HepG2 (cell line): ENCODE results near the gene AXIN1. TPM values are rescaled to one million over a fixed set of nuclear protein-coding genes. Genes with fewer than 3 reads are reported as not detected.

ENCODE experiments used
- HDAC2 ChIP-seq: sonication (generic); formaldehyde crosslinking; IDR thresholded peaks from 2 replicates; pipeline ENCODE4 v1.4.0; 2020; ENCODE audit warnings: missing genetic modification reagents
- MAZ ChIP-seq, 2 experiments: sonication (generic) in 1 of 2; formaldehyde crosslinking in 1 of 2; IDR thresholded peaks; 2 replicates each; pipeline versions ENCODE4 v1.5.0 to v1.6.1; 2012 to 2020; ENCODE audit warnings: low read depth in 2 of 2, mild to moderate bottlenecking in 2 of 2, borderline replicate concordance in 1 of 2, improper control_type of control experiment in 1 of 2, low read length in 1 of 2, missing genetic modification reagents in 1 of 2, moderate library complexity in 1 of 2
- MIXL1 ChIP-seq: IDR thresholded peaks from 2 replicates; pipeline ENCODE4 v1.6.1; 2016
- MXD1 ChIP-seq: sonication (generic); formaldehyde crosslinking; IDR thresholded peaks from 2 replicates; pipeline ENCODE4 v1.4.0; 2020; ENCODE audit warnings: mild to moderate bottlenecking, missing genetic modification reagents
- NONO ChIP-seq, 2 experiments: fragments of 450-650 bp in 1 of 2; sonication (generic) in 1 of 2; formaldehyde crosslinking in 1 of 2; IDR thresholded peaks in 1 of 2; conservative IDR thresholded peaks in 1 of 2; 2 replicates each; pipeline versions ENCODE4 v1.6.1 to v1.8.0; 2017 to 2022; ENCODE audit warnings: mild to moderate bottlenecking in 1 of 2, missing genetic modification reagents in 1 of 2, moderate library complexity in 1 of 2
- POLR2A ChIP-seq, 2 experiments: IDR thresholded peaks; 2 replicates each; pipeline ENCODE4 v1.6.1; 2011; ENCODE audit warnings: low read depth in 2 of 2, low read length in 2 of 2, mild to moderate bottlenecking in 1 of 2, moderate library complexity in 1 of 2; ENCODE audit not compliant: insufficient read depth in 1 of 2
- SPEN ChIP-seq: sonication (generic); formaldehyde crosslinking; IDR thresholded peaks from 2 replicates; pipeline ENCODE4 v1.5.1; 2020; ENCODE audit warnings: low read depth, mild to moderate bottlenecking, missing genetic modification reagents
- TAF1 ChIP-seq: sonication (generic); formaldehyde crosslinking; IDR thresholded peaks from 2 replicates; pipeline ENCODE4 v1.4.0; 2020; ENCODE audit warnings: missing genetic modification reagents
- TCF12 ChIP-seq, 2 experiments: fragments of 450-650 bp in 1 of 2; sonication (generic) in 1 of 2; formaldehyde crosslinking in 1 of 2; IDR thresholded peaks; 2 replicates each; pipeline versions ENCODE4 v1.6.1 to v1.8.0; 2017 to 2022; ENCODE audit warnings: antibody characterized with exemption in 1 of 2, mild to moderate bottlenecking in 1 of 2, missing genetic modification reagents in 1 of 2, moderate library complexity in 1 of 2
- ZNF264 ChIP-seq: sonication (generic); formaldehyde crosslinking; IDR thresholded peaks from 2 replicates; pipeline ENCODE4 v1.4.0; 2020; ENCODE audit warnings: missing genetic modification reagents
- ZNF335 ChIP-seq: sonication (generic); formaldehyde crosslinking; IDR thresholded peaks from 2 replicates; pipeline ENCODE4 v1.4.0; 2020; ENCODE audit warnings: missing genetic modification reagents
- ZNF605 ChIP-seq: sonication (generic); formaldehyde crosslinking; IDR thresholded peaks from 2 replicates; pipeline ENCODE4 v1.8.0; 2022; ENCODE audit warnings: mild to moderate bottlenecking, missing genetic modification reagents
- ZNF839 ChIP-seq: sonication (generic); formaldehyde crosslinking; IDR thresholded peaks from 2 replicates; pipeline ENCODE4 v1.4.0; 2020; ENCODE audit warnings: missing genetic modification reagents, mild to moderate bottlenecking, borderline replicate concordance
- polyA plus RNA-seq, 8 experiments: library from polyadenylated mRNA; depleted of rRNA in 3 of 8; stranded (reverse) in 7 of 8; unstranded in 1 of 8; fragments of >200 nt; fragmentation: Illumina TruSeq in 4 of 8; extraction: Trizol in 4 of 8; gene quantifications; 2 replicates each; pipeline versions ENCODE4 v1.2.1 to v1.2.3, GENCODE V29; 2011 to 2016; ENCODE audit warnings: low read depth in 4 of 8, missing spikeins in 1 of 8, mixed read lengths in 1 of 8; ENCODE audit not compliant: insufficient read depth in 1 of 8
- total RNA-seq, 5 experiments: library from RNA; depleted of rRNA; stranded (reverse); fragments of >200 nt; fragmentation: Illumina TruSeq; extraction: Trizol; gene quantifications; 2 replicates each; pipeline ENCODE4 v1.2.3, GENCODE V29; 2016; ENCODE audit warnings: low read depth in 1 of 5
- TF ChIP-seq, protein P1 (sequence below): sonication (generic); formaldehyde crosslinking; IDR thresholded peaks from 2 replicates; pipeline ENCODE4 v1.4.0; 2020; ENCODE audit warnings: mild to moderate bottlenecking, missing genetic modification reagents
- TF ChIP-seq, protein P2 (sequence below): IDR thresholded peaks from 2 replicates; pipeline ENCODE4 v1.6.1; 2016; ENCODE audit warnings: missing biosample characterization, missing genetic modification reagents, low read depth

Gene AXIN1
- total and polyA plus RNA-seq, 2 of the 13 experiments (the other 11 are each of a cell fraction or from before 2014, with no cell fraction given) = 24.0 to 26.0 TPM

- TF ChIP-seq TCF12 (IDR thresholded peaks at IDR 0.05) (no peak), TCF12 (CRISPR knock-in tag; IDR thresholded peaks at IDR 0.05) (no peak), NONO (IDR thresholded peaks at IDR 0.05) (no peak), NONO (CRISPR knock-in tag; conservative IDR thresholded peaks at IDR 0.05) (0 out of 2 replicates have a peak, but pooled peaks have one; percentile 17), MAZ (IDR thresholded peaks at IDR 0.05; ENCODE audit: borderline replicate concordance, low read depth, low read length) (no peak), MAZ (CRISPR knock-in tag; IDR thresholded peaks at IDR 0.05; ENCODE audit: low read depth) (peak; percentile 25; the same call in 1 of the 2 replicates), MXD1 (peak; percentile 30; the same call in 1 of the 2 replicates), SPEN (CRISPR knock-in tag) (0 out of 2 replicates have a peak, but pooled peaks have one; percentile 21), MIXL1 (CRISPR knock-in tag) (no peak), ZNF605 (CRISPR knock-in tag) (no peak), ZNF335 (CRISPR knock-in tag) (no peak), TAF1 (CRISPR knock-in tag) (0 out of 2 replicates have a peak, but pooled peaks have one; percentile 24), POLR2A (IDR thresholded peaks at IDR 0.05; ENCODE audit: insufficient read depth in 1 of 2, low read depth in 2 of 2, low read length in 2 of 2) (peak in 1 of 2 experiments; percentile 74; a peak in 2 of 4 replicates), HDAC2 (CRISPR knock-in tag) (0 out of 2 replicates have a peak, but pooled peaks have one; percentile 9), ZNF264 (no peak), ZNF839 (no peak)
- TF ChIP-seq, protein P1, sequence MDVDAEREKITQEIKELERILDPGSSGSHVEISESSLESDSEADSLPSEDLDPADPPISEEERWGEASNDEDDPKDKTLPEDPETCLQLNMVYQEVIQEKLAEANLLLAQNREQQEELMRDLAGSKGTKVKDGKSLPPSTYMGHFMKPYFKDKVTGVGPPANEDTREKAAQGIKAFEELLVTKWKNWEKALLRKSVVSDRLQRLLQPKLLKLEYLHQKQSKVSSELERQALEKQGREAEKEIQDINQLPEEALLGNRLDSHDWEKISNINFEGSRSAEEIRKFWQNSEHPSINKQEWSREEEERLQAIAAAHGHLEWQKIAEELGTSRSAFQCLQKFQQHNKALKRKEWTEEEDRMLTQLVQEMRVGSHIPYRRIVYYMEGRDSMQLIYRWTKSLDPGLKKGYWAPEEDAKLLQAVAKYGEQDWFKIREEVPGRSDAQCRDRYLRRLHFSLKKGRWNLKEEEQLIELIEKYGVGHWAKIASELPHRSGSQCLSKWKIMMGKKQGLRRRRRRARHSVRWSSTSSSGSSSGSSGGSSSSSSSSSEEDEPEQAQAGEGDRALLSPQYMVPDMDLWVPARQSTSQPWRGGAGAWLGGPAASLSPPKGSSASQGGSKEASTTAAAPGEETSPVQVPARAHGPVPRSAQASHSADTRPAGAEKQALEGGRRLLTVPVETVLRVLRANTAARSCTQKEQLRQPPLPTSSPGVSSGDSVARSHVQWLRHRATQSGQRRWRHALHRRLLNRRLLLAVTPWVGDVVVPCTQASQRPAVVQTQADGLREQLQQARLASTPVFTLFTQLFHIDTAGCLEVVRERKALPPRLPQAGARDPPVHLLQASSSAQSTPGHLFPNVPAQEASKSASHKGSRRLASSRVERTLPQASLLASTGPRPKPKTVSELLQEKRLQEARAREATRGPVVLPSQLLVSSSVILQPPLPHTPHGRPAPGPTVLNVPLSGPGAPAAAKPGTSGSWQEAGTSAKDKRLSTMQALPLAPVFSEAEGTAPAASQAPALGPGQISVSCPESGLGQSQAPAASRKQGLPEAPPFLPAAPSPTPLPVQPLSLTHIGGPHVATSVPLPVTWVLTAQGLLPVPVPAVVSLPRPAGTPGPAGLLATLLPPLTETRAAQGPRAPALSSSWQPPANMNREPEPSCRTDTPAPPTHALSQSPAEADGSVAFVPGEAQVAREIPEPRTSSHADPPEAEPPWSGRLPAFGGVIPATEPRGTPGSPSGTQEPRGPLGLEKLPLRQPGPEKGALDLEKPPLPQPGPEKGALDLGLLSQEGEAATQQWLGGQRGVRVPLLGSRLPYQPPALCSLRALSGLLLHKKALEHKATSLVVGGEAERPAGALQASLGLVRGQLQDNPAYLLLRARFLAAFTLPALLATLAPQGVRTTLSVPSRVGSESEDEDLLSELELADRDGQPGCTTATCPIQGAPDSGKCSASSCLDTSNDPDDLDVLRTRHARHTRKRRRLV = no peak
- TF ChIP-seq, protein P2, sequence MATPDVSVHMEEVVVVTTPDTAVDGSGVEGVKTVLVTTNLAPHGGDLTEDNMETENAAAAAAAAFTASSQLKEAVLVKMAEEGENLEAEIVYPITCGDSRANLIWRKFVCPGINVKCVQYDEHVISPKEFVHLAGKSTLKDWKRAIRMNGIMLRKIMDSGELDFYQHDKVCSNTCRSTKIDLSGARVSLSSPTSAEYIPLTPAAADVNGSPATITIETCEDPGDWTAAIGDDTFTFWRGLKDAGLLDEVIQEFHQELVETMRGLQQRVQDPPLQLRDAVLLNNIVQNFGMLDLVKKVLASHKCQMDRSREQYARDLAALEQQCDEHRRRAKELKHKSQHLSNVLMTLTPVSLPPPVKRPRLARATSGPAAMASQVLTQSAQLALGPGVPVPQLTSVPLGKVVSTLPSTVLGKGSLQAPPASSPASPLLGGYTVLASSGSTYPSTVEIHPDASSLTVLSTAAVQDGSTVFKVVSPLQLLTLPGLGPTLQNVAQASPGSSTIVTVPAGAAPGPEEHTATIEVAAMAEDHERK (CRISPR knock-in tag) = no peak
Observed at GRCh38 chr16:381789-382717, 29.5 kb upstream of the AXIN1 start, which contains the start of gene PGAP6 (continued).
